Stomach (tissue), 9 donors: ENCODE data around the gene TARM1. TPM values are rescaled to one million over a fixed set of nuclear protein-coding genes. Genes with fewer than 3 reads are reported as not detected.
A peak's percentile ranks its signal among the peaks of the same experiment; 100 is the strongest.
"Not testable (repeated sequence)": the region's sequence is repeated elsewhere in the genome, so short reads cannot be mapped to it uniquely, and the experiment has no call there.

Experiments used
- DNase-seq, 2 donors: peaks; one replicate each; pipeline versions ENCODE4 v3.0.0 to v3.0.0-alpha.2; 2013 to 2019
- H3K27ac ChIP-seq, 5 donors: fragments of 200-600 bp in 4 of 5; sonication (generic) in 4 of 5; one replicate each; pipeline ENCODE4 v1.5.1; 2013 to 2019; ENCODE audit warnings: mild to moderate bottlenecking in 1 of 5, moderate library complexity in 1 of 5
- H3K27me3 ChIP-seq, 3 donors: fragments of 200-600 bp; sonication (generic); one replicate each; pipeline ENCODE4 v1.5.1; 2017 to 2019; ENCODE audit warnings: mixed run types in 1 of 3
- H3K36me3 ChIP-seq, 4 donors: fragments of 200-600 bp; sonication (generic); 1 replicate in 3 of 4; 2 replicates in 1 of 4; pipeline ENCODE4 v1.5.1; 2016 to 2019
- H3K4me1 ChIP-seq, 4 donors: fragments of 200-600 bp; sonication (generic); one replicate each; pipeline ENCODE4 v1.5.1; 2016 to 2019
- H3K4me3 ChIP-seq, 4 donors: fragments of 200-600 bp; sonication (generic) in 3 of 4; one replicate each; pipeline ENCODE4 v1.5.1; 2016 to 2019; ENCODE audit warnings: mild to moderate bottlenecking in 1 of 4
- H3K9me3 ChIP-seq, 4 donors: fragments of 200-600 bp; sonication (generic); one replicate each; pipeline ENCODE4 v1.5.1; 2016 to 2019
- CTCF ChIP-seq, 7 experiments: fragments of 450-650 bp in 4 of 7; fragments of 200-600 bp in 3 of 7; sonication (generic) in 3 of 7; IDR thresholded peaks; one replicate each; pipeline ENCODE4 v1.5.1; 2016 to 2019; ENCODE audit warnings: antibody characterized with exemption in 7 of 7, control low read depth in 2 of 7, mild to moderate bottlenecking in 1 of 7
- EP300 ChIP-seq: sonication (generic); formaldehyde crosslinking; IDR thresholded peaks from one replicate; pipeline ENCODE4 v1.6.1; 2017; ENCODE audit warnings: antibody characterized with exemption
- POLR2A ChIP-seq, 4 donors: fragments of 450-650 bp; IDR thresholded peaks; one replicate each; pipeline ENCODE4 v1.6.1; 2016; ENCODE audit warnings: antibody characterized with exemption in 4 of 4, control low read depth in 2 of 4, mild to moderate bottlenecking in 1 of 4, moderate library complexity in 1 of 4
- POLR2AphosphoS5 ChIP-seq, 3 donors: sonication (generic); formaldehyde crosslinking; IDR thresholded peaks; one replicate each; pipeline ENCODE4 v1.6.1; 2016; ENCODE audit warnings: antibody characterized with exemption in 3 of 3
- WGBS, 5 donors: extraction: QIAGEN DNeasy Blood & Tissue Kit in 3 of 5; methylation state at CpG; one replicate each; pipeline versions ENCODE4 v1.1.5 to v1.1.7; 2013 to 2018; 5-methylcytosine and 5-hydroxymethylcytosine counted together
- intact Hi-C: fragments of 100-400 bp; cut with DNase I; formaldehyde crosslinking; loops from one replicate; pipeline ENCODE4 v1.15.1; 2023; ENCODE audit warnings: low total_unique reads
- polyA plus RNA-seq, 3 donors: library from polyadenylated mRNA; stranded (reverse); fragments of 200-250 nt; gene quantifications; one replicate each; pipeline ENCODE4 v1.2.3, GENCODE V29; 2013
- total RNA-seq, 5 donors: library from RNA; depleted of rRNA; stranded (reverse); fragments of >200 nt; gene quantifications; one replicate each; pipeline versions ENCODE4 v1.1.0 to v1.2.3, GENCODE V29; 2014 to 2016
- donor health status: healthy with polysubstance abuse.
- donor health status: Bipolar disorder and iron deficiency.
- donor health status: healthy.

Gene TARM1
- total and polyA plus RNA-seq, 8 donors, result not detected

- Histone ChIP-seq H3K36me3 (no peaks in the 10 kb centered on the region), H3K4me3 (no peak overlapping the region), H3K27ac (no peak overlapping the region), H3K4me1 (no peaks in the 10 kb centered on the region), H3K9me3 (no peaks in the 10 kb centered on the region), H3K27me3 (peaks cover 0 to 39% (median 0%) of the 10 kb centered on the region in 3 donors)
- intact Hi-C loops, result no loop called here
- no peak for DNase-seq
- WGBS, 5 donors, result 77 to 85% (median 82%) methylated on average over 4 of the region's 4 CpGs
- TF ChIP-seq POLR2A (IDR thresholded peaks at IDR 0.05) (no peak), EP300 (no peak), CTCF (IDR thresholded peaks at IDR 0.05) (no peak), POLR2AphosphoS5 (IDR thresholded peaks at IDR 0.05) (no peak)
Observed at GRCh38 chr19:54040003-54040402, 41.2 kb downstream of the TARM1 start.

- H3K4me1 ChIP-seq, intact Hi-C loops, DNase-seq, H3K4me3 ChIP-seq, H3K9me3 ChIP-seq, H3K36me3 ChIP-seq, H3K27ac ChIP-seq: not testable (repeated sequence)
- WGBS, 5 donors, result 69 to 85% (median 81%) methylated on average over 5 of the region's 5 CpGs
- H3K27me3 ChIP-seq, result peaks cover 0 to 48% (median 0%) of the 10 kb centered on the region in 3 donors
Observed at GRCh38 chr19:54036542-54036941, 44.6 kb downstream of the TARM1 start.

- Histone ChIP-seq H3K4me1 (peaks cover 0 to 3% (median 0%) of the 10 kb centered on the region in 4 donors), H3K27ac (no peak overlapping the region), H3K4me3 (no peak overlapping the region), H3K36me3 (no peaks in the 10 kb centered on the region), H3K27me3 (peaks cover 0 to 52% (median 0%) of the 10 kb centered on the region in 3 donors), H3K9me3 (no peaks in the 10 kb centered on the region)
- WGBS, 5 donors, result 50 to 63% (median 59%) methylated on average over 4 of the region's 4 CpGs
- TF ChIP-seq CTCF (IDR thresholded peaks at IDR 0.05), result no peak
- no peak for TF ChIP-seq POLR2AphosphoS5 (IDR thresholded peaks at IDR 0.05)
- TF ChIP-seq EP300, result no peak
- TF ChIP-seq POLR2A (IDR thresholded peaks at IDR 0.05), result no peak
- intact Hi-C loops, result no loop called here
- no peak for DNase-seq
Observed at GRCh38 chr19:54035215-54036178, 45.7 kb downstream of the TARM1 start.

GRCh38 chr19:54030895-54031586 is 50.1 kb downstream of the TARM1 start:
- peaks cover 0 to 80% (median 0%) of the 10 kb centered on the region in 3 donors for H3K27me3 ChIP-seq
- WGBS, 5 donors, result 32 to 41% (median 38%) methylated on average over 13 of the region's 13 CpGs
- H3K4me1 ChIP-seq, result peaks cover 0 to 5% (median 0%) of the 10 kb centered on the region in 4 donors
- TF ChIP-seq EP300, result no peak
- H3K4me3 ChIP-seq, result no peak overlapping the region
- H3K9me3 ChIP-seq, result no peaks in the 10 kb centered on the region
- intact Hi-C loops, result loop anchor here (5.0 kb wide), 1 partner anchor 239 kb away; no protein-coding TSS in a partner anchor
- no peak overlapping the region for H3K27ac ChIP-seq
- no peaks in the 10 kb centered on the region for H3K36me3 ChIP-seq
- no peak for DNase-seq

GRCh38 chr19:54029930-54030490 is 51.2 kb downstream of the TARM1 start:
- peaks cover 0 to 86% (median 0%) of the 10 kb centered on the region in 3 donors for H3K27me3 ChIP-seq
- intact Hi-C loops, result loop anchor here (5.0 to 10.0 kb wide), 3 partner anchors 125 to 238 kb away; partner anchors contain the start of gene CACNG7
- TF ChIP-seq POLR2A (IDR thresholded peaks at IDR 0.05), result no peak
- TF ChIP-seq CTCF (IDR thresholded peaks at IDR 0.05), result peak in 4 of 7 experiments; percentile 37 to 67 (median 42)
- H3K9me3 ChIP-seq, result no peaks in the 10 kb centered on the region
- no peaks in the 10 kb centered on the region for H3K36me3 ChIP-seq
- peaks cover 0 to 5% (median 0%) of the 10 kb centered on the region in 4 donors for H3K4me1 ChIP-seq
- H3K27ac ChIP-seq, result no peak overlapping the region
- no peak overlapping the region for H3K4me3 ChIP-seq
- 31 to 39% (median 35%) methylated on average over 9 of the region's 9 CpGs for WGBS, 5 donors
- peak; percentile 66 to 71 for DNase-seq
